Parathyroid adenoma (tissue), 2 donors: Measurements from ENCODE around the gene LPXN.

Source experiments
- H2AFZ ChIP-seq: fragments of 300-600 bp; sonication (generic); one replicate; pipeline ENCODE4 v1.7.0; 2017; ENCODE audit warnings: antibody characterized with exemption, mild to moderate bottlenecking
- H3K27ac ChIP-seq: fragments of 300-600 bp; sonication (generic); one replicate; pipeline ENCODE4 v1.7.0; 2017
- H3K27me3 ChIP-seq: fragments of 300-600 bp; sonication (generic); one replicate; pipeline ENCODE4 v1.7.0; 2017; ENCODE audit warnings: low read length; ENCODE audit not compliant: control insufficient read depth, insufficient read depth
- H3K36me3 ChIP-seq: fragments of 300-600 bp; sonication (generic); one replicate; pipeline ENCODE4 v1.7.0; 2017; ENCODE audit warnings: low read length; ENCODE audit not compliant: control insufficient read depth, insufficient read depth
- H3K4me1 ChIP-seq: fragments of 300-600 bp; sonication (generic); one replicate; pipeline ENCODE4 v1.7.0; 2017; ENCODE audit warnings: control low read depth
- H3K4me2 ChIP-seq: fragments of 300-600 bp; sonication (generic); one replicate; pipeline ENCODE4 v1.7.0; 2017; ENCODE audit warnings: low read length
- H3K4me3 ChIP-seq: fragments of 300-600 bp; sonication (generic); one replicate; pipeline ENCODE4 v1.7.0; 2017; ENCODE audit warnings: low read depth, low read length
- H3K79me2 ChIP-seq: fragments of 300-600 bp; sonication (generic); one replicate; pipeline ENCODE4 v1.7.0; 2017; ENCODE audit warnings: control low read depth
- H3K9ac ChIP-seq: fragments of 300-600 bp; sonication (generic); one replicate; pipeline ENCODE4 v1.7.0; 2017; ENCODE audit warnings: mild to moderate bottlenecking
- H3K9me3 ChIP-seq: fragments of 300-600 bp; sonication (generic); one replicate; pipeline ENCODE4 v1.7.0; 2017; ENCODE audit warnings: low read length; ENCODE audit not compliant: control insufficient read depth
- TF ChIP-seq, protein P1 (sequence below): fragments of 300-600 bp; sonication (generic); IDR thresholded peaks from one replicate; pipeline ENCODE4 v1.7.0; 2017; ENCODE audit warnings: antibody characterized with exemption, mild to moderate bottlenecking
- donor health status: primary hyperparathyroidism.

LPXN gene

GRCh38 chr11:58578136-58578634 lies 2.5 kb upstream of the LPXN start:
- Histone ChIP-seq H3K27me3 (no peaks in the 10 kb centered on the region), H2AFZ (peak overlapping the region; percentile 70), H3K4me1 (no peaks in the 10 kb centered on the region), H3K79me2 (peaks cover 13% of the 10 kb centered on the region), H3K9ac (peak overlapping the region; percentile 92), H3K4me2 (peak overlapping the region; percentile 92), H3K36me3 (no peaks in the 10 kb centered on the region), H3K27ac (peak overlapping the region; percentile 99), H3K4me3 (peak overlapping the region; percentile 99), H3K9me3 (no peaks in the 10 kb centered on the region)
- TF ChIP-seq, protein P1, sequence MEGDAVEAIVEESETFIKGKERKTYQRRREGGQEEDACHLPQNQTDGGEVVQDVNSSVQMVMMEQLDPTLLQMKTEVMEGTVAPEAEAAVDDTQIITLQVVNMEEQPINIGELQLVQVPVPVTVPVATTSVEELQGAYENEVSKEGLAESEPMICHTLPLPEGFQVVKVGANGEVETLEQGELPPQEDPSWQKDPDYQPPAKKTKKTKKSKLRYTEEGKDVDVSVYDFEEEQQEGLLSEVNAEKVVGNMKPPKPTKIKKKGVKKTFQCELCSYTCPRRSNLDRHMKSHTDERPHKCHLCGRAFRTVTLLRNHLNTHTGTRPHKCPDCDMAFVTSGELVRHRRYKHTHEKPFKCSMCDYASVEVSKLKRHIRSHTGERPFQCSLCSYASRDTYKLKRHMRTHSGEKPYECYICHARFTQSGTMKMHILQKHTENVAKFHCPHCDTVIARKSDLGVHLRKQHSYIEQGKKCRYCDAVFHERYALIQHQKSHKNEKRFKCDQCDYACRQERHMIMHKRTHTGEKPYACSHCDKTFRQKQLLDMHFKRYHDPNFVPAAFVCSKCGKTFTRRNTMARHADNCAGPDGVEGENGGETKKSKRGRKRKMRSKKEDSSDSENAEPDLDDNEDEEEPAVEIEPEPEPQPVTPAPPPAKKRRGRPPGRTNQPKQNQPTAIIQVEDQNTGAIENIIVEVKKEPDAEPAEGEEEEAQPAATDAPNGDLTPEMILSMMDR: no peak

DNA sequence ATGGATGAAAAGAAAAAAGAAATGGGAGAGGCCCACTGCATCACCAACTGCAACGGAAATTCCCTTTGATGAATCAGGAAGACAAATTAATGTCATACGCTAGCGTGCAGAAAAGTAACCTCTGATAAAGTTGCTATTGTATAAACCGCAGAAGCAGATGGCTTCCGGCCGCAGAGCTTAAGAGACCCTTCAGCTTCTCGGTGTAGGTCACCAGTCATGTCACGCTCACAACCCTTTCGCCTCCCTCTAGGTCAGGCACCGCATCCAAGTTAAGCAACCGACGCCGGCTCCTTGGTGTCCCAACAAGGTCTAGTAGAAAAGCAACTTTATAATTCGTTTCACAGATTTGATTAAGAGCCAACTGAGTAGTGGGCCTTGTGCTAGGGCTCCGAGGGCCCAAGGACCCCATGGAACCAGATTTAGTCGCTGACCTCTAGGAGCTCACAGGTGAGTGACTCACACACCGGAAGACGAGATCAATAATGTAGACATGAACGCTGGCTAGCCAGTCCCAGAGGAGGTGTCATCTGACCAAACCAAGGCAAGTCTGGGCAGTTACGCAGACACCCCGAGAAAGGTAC lies 2.0 kb upstream of the LPXN start:
- TF ChIP-seq, protein P1: no peak
- Histone ChIP-seq H3K4me1 (no peaks in the 10 kb centered on the region), H3K36me3 (no peaks in the 10 kb centered on the region), H2AFZ (peak overlapping the region; percentile 70), H3K4me3 (peak overlapping the region; percentile 99), H3K4me2 (peak overlapping the region; percentile 92), H3K9me3 (no peaks in the 10 kb centered on the region), H3K27ac (peak overlapping the region; percentile 99), H3K27me3 (no peaks in the 10 kb centered on the region), H3K79me2 (peaks cover 8% of the 10 kb centered on the region), H3K9ac (peak overlapping the region; percentile 92)

DNA sequence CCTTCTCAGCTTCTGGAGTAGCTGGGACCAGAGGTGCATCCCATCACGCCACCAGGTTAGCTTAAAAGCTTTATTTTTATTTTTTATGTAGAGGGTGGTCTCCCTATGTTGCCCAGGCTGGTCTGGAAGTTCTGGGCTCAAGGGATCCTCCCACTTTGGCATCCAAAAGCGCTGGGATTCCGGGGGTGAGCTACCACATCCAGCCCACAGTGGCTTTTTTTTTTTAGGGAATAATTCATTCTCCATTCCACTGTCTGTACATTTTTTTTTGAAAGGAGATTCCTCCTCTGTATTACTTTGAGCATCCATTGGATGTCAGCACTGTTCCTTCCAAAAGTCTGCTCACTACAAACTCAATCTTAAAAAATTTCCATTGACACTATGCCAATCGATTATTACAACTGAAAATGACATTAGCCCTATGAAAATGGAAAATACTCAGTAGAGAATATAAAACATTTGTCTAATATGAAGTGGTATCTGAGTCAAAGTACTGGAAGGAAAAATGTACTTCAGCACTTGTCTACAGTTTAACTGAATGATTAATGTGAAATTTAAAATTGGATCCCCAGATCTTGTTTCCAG lies 1.3 kb upstream of the LPXN start:
- Histone ChIP-seq H3K4me2 (peak overlapping the region; percentile 92), H3K4me1 (no peaks in the 10 kb centered on the region), H3K4me3 (peak overlapping the region; percentile 99), H3K36me3 (no peaks in the 10 kb centered on the region), H2AFZ (peak overlapping the region; percentile 70), H3K79me2 (peaks cover 8% of the 10 kb centered on the region), H3K27ac (peak overlapping the region; percentile 99), H3K9me3 (no peaks in the 10 kb centered on the region), H3K27me3 (no peaks in the 10 kb centered on the region), H3K9ac (no peak overlapping the region)
- TF ChIP-seq, protein P1: peak; percentile 39

- H3K4me2 ChIP-seq: no peak overlapping the region
Measured at GRCh38 chr11:58574881-58575280, 775 bp downstream of the LPXN start.

More at GRCh38 chr11:58574881-58575280, 775 bp downstream of the LPXN start:
- no peaks in the 10 kb centered on the region for H3K36me3 ChIP-seq
- no peak overlapping the region for H3K9ac ChIP-seq
- H3K9me3 ChIP-seq: no peaks in the 10 kb centered on the region
- H2AFZ ChIP-seq: no peak overlapping the region
- H3K27me3 ChIP-seq: no peaks in the 10 kb centered on the region
- peaks cover under 1% of the 10 kb centered on the region for H3K79me2 ChIP-seq
- H3K27ac ChIP-seq: no peak overlapping the region
- no peak overlapping the region for H3K4me3 ChIP-seq
- TF ChIP-seq, protein P1: no peak
- H3K4me1 ChIP-seq: no peaks in the 10 kb centered on the region
